Stimulated activated naive CD4-positive, alpha-beta T cell treated with Interleukin-2 at 50 U/mL for 16 hours (primary cell): ENCODE results near the gene FXR1.

ENCODE experiments used
- DNase-seq: peaks from one replicate; lab custom pipeline; 2025; lab: John Stamatoyannopoulos, UW

The FXR1 gene

DNA sequence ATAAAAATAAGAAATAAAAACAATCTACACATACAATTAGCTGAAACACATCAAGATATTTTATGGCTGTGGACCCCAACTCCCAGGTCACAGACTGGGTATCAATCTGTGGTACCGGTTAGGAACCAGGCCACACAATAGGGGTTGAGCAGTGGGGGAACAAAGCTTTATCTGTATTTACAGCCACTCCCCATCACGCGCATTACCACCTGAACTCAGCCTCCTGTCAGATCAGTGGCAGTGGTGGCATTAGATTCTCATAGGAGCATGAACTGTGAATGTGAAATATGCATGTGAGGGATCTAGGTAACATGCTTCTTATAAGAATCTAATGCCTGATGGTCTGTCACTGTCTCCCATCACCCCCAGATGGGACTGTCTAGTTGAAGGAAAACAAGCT lies 94.8 kb downstream of the FXR1 start:
- DNase-seq, result no peak

DNA sequence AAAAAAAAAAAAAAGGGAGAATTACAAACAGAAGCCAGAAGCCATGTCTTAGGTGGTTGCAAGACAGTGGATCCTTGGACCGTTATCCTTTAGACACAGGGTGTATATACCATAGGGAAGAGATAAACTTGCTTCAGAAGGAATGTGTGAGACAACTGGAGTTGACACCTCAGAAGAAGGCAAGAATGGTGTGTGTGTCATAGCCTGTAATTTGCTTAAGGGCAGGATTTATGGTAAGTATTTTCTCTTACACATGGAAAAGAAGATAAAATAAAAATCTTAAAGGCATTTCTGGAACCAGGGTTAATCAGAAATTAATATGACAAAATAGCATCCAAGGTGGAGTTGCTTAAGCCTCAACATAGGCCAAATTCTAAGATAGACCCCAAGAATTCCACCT lies 96.3 kb downstream of the FXR1 start:
- no peak for DNase-seq

DNA sequence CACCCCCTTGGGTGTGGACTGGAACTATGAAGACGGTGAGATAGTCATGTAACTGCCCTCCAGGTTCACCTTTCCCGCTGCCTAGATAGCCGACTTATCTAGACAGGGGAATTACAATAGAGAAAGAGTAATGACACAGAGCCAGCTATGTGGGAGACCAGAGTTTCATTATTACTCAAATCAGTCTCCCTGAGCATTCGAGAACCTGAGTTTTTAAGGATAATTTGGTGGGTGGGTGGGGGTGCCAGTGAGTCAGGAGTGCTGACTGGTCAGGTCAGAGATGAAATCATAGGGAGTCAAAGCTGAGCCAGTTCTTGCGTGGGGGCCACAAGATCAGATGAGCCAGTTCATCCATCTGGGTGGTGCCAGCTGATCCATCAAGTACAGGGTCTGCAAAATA lies 96.8 kb downstream of the FXR1 start:
- peak; percentile 9 for DNase-seq

DNA sequence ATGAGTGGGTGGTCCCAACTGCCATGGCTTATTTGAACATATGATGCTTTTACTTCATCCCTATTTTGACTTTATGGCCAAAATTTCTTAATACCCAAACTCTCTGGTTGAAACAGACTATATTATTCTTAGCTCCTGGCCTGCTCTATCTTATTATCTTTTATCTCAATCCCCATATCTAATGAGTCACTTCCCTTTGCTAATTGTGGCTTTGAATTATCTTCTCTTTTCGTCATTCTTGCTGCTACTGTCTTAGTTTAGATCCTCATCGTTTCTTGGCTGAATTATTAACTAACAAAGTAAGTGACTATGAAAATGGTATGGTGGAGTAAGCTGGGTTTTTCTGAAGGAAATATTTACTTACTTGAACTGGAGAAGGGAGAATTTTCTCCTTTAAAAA lies 105.2 kb downstream of the FXR1 start:
- no peak for DNase-seq

DNA sequence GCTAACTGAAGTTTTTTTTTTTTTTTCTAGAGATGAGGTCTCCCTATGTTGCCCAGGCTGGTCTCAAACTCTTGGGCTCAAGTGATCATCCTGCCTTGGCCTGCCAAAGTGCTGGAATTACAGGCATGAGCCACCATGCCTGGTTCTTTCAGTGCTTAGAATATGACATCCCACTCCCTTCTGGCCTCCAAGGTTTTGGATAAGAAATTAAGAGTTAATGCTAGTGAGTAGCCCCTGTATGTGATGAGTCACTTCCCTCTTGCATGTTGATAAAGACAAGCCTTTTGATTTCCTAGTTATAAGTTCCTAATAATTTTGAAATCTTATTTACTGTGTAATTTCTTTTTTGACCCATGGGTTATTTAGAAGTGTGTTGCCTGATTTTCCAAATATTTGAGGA lies 112.7 kb downstream of the FXR1 start:
- no peak for DNase-seq

DNA sequence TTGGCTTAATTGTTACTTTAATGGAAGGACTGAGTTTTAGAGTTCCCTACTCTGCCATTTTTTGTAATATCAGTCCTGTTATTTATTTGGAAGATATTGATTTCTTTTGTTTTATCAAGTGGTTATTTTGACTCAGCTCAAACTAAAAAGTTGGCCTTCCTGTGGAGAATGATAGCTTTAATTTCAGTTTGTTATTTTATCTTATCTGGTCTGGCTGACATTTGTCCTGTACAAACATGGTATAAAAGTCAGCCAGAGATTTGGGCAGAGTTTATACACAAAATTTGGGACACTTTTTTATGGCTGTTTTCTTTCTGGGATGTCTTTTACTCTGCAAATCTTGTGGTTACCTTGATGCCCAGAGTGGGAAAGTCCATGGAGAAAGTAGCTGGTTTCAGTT lies 118.5 kb downstream of the FXR1 start:
- no peak for DNase-seq
